CD14-positive monocyte (primary cell): Measurements from ENCODE around the gene TSHZ2. TPM values are rescaled to one million over a fixed set of nuclear protein-coding genes. Genes with fewer than 3 reads are reported as not detected.

Experiments
- DNase-seq, 3 donors: peaks; one replicate each; pipeline ENCODE4 v3.0.0-alpha.2; 2011 to 2022
- H2AFZ ChIP-seq: 2 replicates; pipeline ENCODE4 v1.6.0; 2012; ENCODE audit warnings: mild to moderate bottlenecking, low read depth, low read length, inconsistent platforms; ENCODE audit not compliant: insufficient read depth, poor library complexity, severe bottlenecking
- H3K27ac ChIP-seq, 2 donors: 1 replicate in 1 of 2; 2 replicates in 1 of 2; pipeline ENCODE4 v1.5.1; 2012 to 2013; ENCODE audit warnings: low read length in 2 of 2, control low read depth in 1 of 2, inconsistent platforms in 1 of 2, low read depth in 1 of 2, mild to moderate bottlenecking in 1 of 2
- H3K27me3 ChIP-seq, 2 donors: one replicate each; pipeline versions ENCODE4 v1.6.0 to v1.6.1; 2011 to 2013; ENCODE audit warnings: low read length in 2 of 2; ENCODE audit not compliant: control insufficient read depth in 2 of 2, insufficient read depth in 2 of 2
- H3K36me3 ChIP-seq, 2 donors: replicated peaks in 1 of 2; 1 replicate in 1 of 2; 2 replicates in 1 of 2; pipeline versions ENCODE4 v1.5.1 to v1.6.1; 2012 to 2013; ENCODE audit warnings: low read length in 2 of 2, control low read depth in 1 of 2, inconsistent platforms in 1 of 2, mild to moderate bottlenecking in 1 of 2; ENCODE audit not compliant: insufficient read depth in 2 of 2, control insufficient read depth in 1 of 2
- H3K4me1 ChIP-seq, 2 donors: 1 replicate in 1 of 2; 2 replicates in 1 of 2; pipeline versions ENCODE4 v1.5.1 to v1.6.1; 2012 to 2013; ENCODE audit warnings: low read length in 2 of 2, control low read depth in 1 of 2, inconsistent platforms in 1 of 2, mild to moderate bottlenecking in 1 of 2, moderate library complexity in 1 of 2; ENCODE audit not compliant: insufficient read depth in 2 of 2, control insufficient read depth in 1 of 2
- H3K4me2 ChIP-seq: replicated peaks from 2 replicates; pipeline ENCODE3; 2012; ENCODE audit warnings: low read length, moderate library complexity, mild to moderate bottlenecking; ENCODE audit not compliant: poor library complexity, severe bottlenecking; ENCODE audit errors: extremely low read depth
- H3K4me3 ChIP-seq, 3 experiments: fragments of 200-600 bp in 1 of 3; sonication (generic) in 1 of 3; replicated peaks in 1 of 3; 1 replicate in 2 of 3; 2 replicates in 1 of 3; pipeline ENCODE4 v1.5.1; 2011 to 2013; ENCODE audit warnings: low read length in 3 of 3, mild to moderate bottlenecking in 3 of 3, control low read depth in 2 of 3, low read depth in 2 of 3, inconsistent platforms in 1 of 3, moderate library complexity in 1 of 3
- H3K79me2 ChIP-seq: 2 replicates; pipeline ENCODE4 v1.6.0; 2012; ENCODE audit warnings: mild to moderate bottlenecking, control low read depth, inconsistent platforms, low read length, moderate library complexity; ENCODE audit not compliant: insufficient read depth
- H3K9ac ChIP-seq: 2 replicates; pipeline ENCODE4 v1.6.0; 2017; ENCODE audit warnings: low read length, mild to moderate bottlenecking; ENCODE audit not compliant: insufficient read depth, poor library complexity, severe bottlenecking
- H3K9me3 ChIP-seq, 2 donors: replicated peaks in 1 of 2; 1 replicate in 1 of 2; 2 replicates in 1 of 2; pipeline versions ENCODE4 v1.5.1 to v1.6.1; 2012 to 2013; ENCODE audit warnings: low read length in 2 of 2, control low read depth in 1 of 2; ENCODE audit not compliant: control insufficient read depth in 1 of 2, insufficient read depth in 1 of 2
- H4K20me1 ChIP-seq: 2 replicates; pipeline ENCODE4 v1.6.0; 2012; ENCODE audit warnings: mild to moderate bottlenecking, low read length, control low read depth, moderate library complexity; ENCODE audit not compliant: insufficient read depth
- H3K27ac Mint-ChIP-seq, 7 donors: one replicate each; pipeline ENCODE4 v1.8.0; 2020; ENCODE audit warnings: mild to moderate bottlenecking in 7 of 7, mixed read lengths in 7 of 7, moderate library complexity in 6 of 7, inconsistent platforms in 2 of 7
- H3K27me3 Mint-ChIP-seq, 3 donors: one replicate each; pipeline ENCODE4 v1.8.0; 2021 to 2022; ENCODE audit warnings: low read depth in 3 of 3, mild to moderate bottlenecking in 3 of 3, mixed read lengths in 3 of 3, moderate library complexity in 3 of 3, inconsistent platforms in 1 of 3
- H3K36me3 Mint-ChIP-seq, 2 donors: one replicate each; pipeline ENCODE4 v1.8.0; 2020; ENCODE audit warnings: mixed read lengths in 2 of 2, inconsistent platforms in 1 of 2, mild to moderate bottlenecking in 1 of 2
- H3K4me1 Mint-ChIP-seq: one replicate; pipeline ENCODE4 v1.8.0; 2020; ENCODE audit warnings: mild to moderate bottlenecking, mixed read lengths
- H3K4me3 Mint-ChIP-seq, 2 donors: one replicate each; pipeline ENCODE4 v1.8.0; 2020; ENCODE audit warnings: mild to moderate bottlenecking in 2 of 2, mixed read lengths in 2 of 2, moderate library complexity in 1 of 2
- H3K9me3 Mint-ChIP-seq, 7 donors: one replicate each; pipeline ENCODE4 v1.8.0; 2020 to 2022; ENCODE audit warnings: mixed read lengths in 7 of 7, mild to moderate bottlenecking in 6 of 7, moderate library complexity in 6 of 7, inconsistent platforms in 2 of 7
- CTCF ChIP-seq: fragments of 200-600 bp; IDR thresholded peaks from one replicate; pipeline ENCODE4 v1.8.0; 2022; ENCODE audit warnings: antibody characterized with exemption, mild to moderate bottlenecking
- WGBS: methylation state at CpG from one replicate; pipeline ENCODE4 v1.1.5; 2013; ENCODE audit warnings: missing lambda C conversion rate; ENCODE audit not compliant: insufficient coverage; 5-methylcytosine and 5-hydroxymethylcytosine counted together
- intact Hi-C, 2 donors: fragments of 100-400 bp; cut with micrococcal nuclease; formaldehyde crosslinking; loops; one replicate each; pipeline versions ENCODE4 v1.15.0 to v1.15.1; 2023
- polyA plus RNA-seq, 3 donors: library from polyadenylated mRNA; depleted of rRNA in 1 of 3; unstranded in 2 of 3; stranded (reverse) in 1 of 3; fragments of 300-500 nt in 2 of 3; fragments of >200 nt in 1 of 3; fragmentation: Illumina TruSeq in 2 of 3; gene quantifications; 1 replicate in 2 of 3; 2 replicates in 1 of 3; pipeline ENCODE4 v1.2.3, GENCODE V29; 2012 to 2021

TSHZ2 gene
- polyA plus RNA-seq, 3 donors, result not detected

- 57% methylated on average over 9 of the region's 13 CpGs for WGBS
These were observed 190.2 kb downstream of the TSHZ2 start for GRCh38 chr20:53162251-53162835.

GRCh38 chr20:53163486-53163885 lies 191.3 kb downstream of the TSHZ2 start:
- no peak overlapping the region for H3K27ac Mint-ChIP-seq
- Histone ChIP-seq H4K20me1 (no peaks in the 10 kb centered on the region), H3K27me3 (peaks cover 0 to 2% of the 10 kb centered on the region in 2 donors), H3K9me3 (no peaks in the 10 kb centered on the region), H3K27ac (no peak overlapping the region), H3K79me2 (no peaks in the 10 kb centered on the region), H3K36me3 (no peaks in the 10 kb centered on the region), H3K4me2 (no peak overlapping the region), H3K9ac (no peak overlapping the region), H3K4me3 (no peak overlapping the region), H3K4me1 (no peaks in the 10 kb centered on the region), H2AFZ (no peak overlapping the region)
- no peak overlapping the region for H3K4me3 Mint-ChIP-seq
- no peak for TF ChIP-seq CTCF
- peaks cover 0 to 2% (median 0%) of the 10 kb centered on the region in 7 donors for H3K9me3 Mint-ChIP-seq
- H3K36me3 Mint-ChIP-seq, result no peaks in the 10 kb centered on the region
- 80% methylated on average over 1 of the region's 3 CpGs for WGBS
- no peak for DNase-seq
- intact Hi-C loops, result no loop called here
- no peaks in the 10 kb centered on the region for H3K4me1 Mint-ChIP-seq
- H3K27me3 Mint-ChIP-seq, result peaks cover 1 to 7% (median 4%) of the 10 kb centered on the region in 3 donors

More at GRCh38 chr20:53162251-53162835, 190.2 kb downstream of the TSHZ2 start:
- Histone ChIP-seq H3K36me3 (no peaks in the 10 kb centered on the region), H3K9ac (no peak overlapping the region), H3K4me3 (no peak overlapping the region), H3K4me1 (no peaks in the 10 kb centered on the region), H2AFZ (no peak overlapping the region), H3K27ac (no peak overlapping the region), H3K27me3 (no peaks in the 10 kb centered on the region), H3K4me2 (no peak overlapping the region), H3K9me3 (no peaks in the 10 kb centered on the region), H4K20me1 (no peaks in the 10 kb centered on the region), H3K79me2 (no peaks in the 10 kb centered on the region)
- no peak for TF ChIP-seq CTCF
- Mint-ChIP-seq H3K27ac (no peak overlapping the region), H3K4me3 (no peak overlapping the region), H3K9me3 (peaks cover 0 to 5% (median 2%) of the 10 kb centered on the region in 7 donors), H3K4me1 (peaks cover 3% of the 10 kb centered on the region), H3K27me3 (peaks cover 1 to 6% (median 4%) of the 10 kb centered on the region in 3 donors), H3K36me3 (no peaks in the 10 kb centered on the region)
- intact Hi-C loops, result no loop called here
- DNase-seq, result no peak
